Kidney epithelial cell (primary cell): ENCODE results near the gene CFAP107. TPM values are rescaled to one million over a fixed set of nuclear protein-coding genes. Genes with fewer than 3 reads are reported as not detected.

Source experiments
- DNase-seq: peaks from one replicate; pipeline ENCODE4 v3.0.0-alpha.2; 2010; ENCODE audit warnings: low read depth
- H3K27me3 ChIP-seq: 2 replicates; pipeline ENCODE4 v1.6.0; 2011; ENCODE audit warnings: low read length; ENCODE audit not compliant: control insufficient read depth, insufficient read depth
- H3K36me3 ChIP-seq: 2 replicates; pipeline ENCODE4 v1.5.1; 2011; ENCODE audit warnings: low read length; ENCODE audit not compliant: control insufficient read depth, insufficient read depth
- H3K4me3 ChIP-seq: 2 replicates; pipeline ENCODE4 v1.5.1; 2011; ENCODE audit warnings: low read depth, mild to moderate bottlenecking, control low read depth, low read length
- total RNA-seq: library from RNA; depleted of rRNA; stranded (reverse); fragments of >200 nt; gene quantifications from 2 replicates; pipeline ENCODE4 v1.2.3, GENCODE V29; 2015
- TF ChIP-seq, protein P1 (sequence below): IDR thresholded peaks from 2 replicates; pipeline ENCODE4 v1.5.1; 2011; ENCODE audit warnings: mild to moderate bottlenecking, moderate library complexity, low read length, control low read depth, inconsistent platforms; ENCODE audit not compliant: insufficient read depth, poor library complexity, severe bottlenecking

Gene CFAP107
- total RNA-seq, 1 donor from 2014 or later = not detected

DNA sequence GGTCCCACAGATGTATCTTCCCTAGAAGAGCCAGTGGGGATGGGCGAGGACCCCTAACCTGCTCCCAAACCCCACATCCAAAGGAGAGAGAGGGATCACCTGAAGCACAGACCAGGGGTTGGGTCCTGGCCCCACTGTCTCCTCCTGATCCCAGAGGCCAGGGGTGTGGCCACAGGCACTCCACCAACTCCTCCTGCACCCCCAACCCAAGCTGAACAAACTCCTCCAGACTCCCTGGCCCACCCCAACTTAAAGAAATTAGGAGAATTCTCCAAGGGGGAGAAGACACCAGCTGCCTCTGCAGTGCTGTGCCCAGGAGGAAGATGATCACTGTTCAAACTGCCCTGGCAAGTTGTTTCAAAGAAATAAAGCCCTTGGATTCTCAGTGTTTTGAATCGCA lies 23.0 kb downstream of the CFAP107 start:
- Histone ChIP-seq H3K27me3 (no peaks in the 10 kb centered on the region), H3K36me3 (no peaks in the 10 kb centered on the region), H3K4me3 (no peak overlapping the region)
- TF ChIP-seq, protein P1, sequence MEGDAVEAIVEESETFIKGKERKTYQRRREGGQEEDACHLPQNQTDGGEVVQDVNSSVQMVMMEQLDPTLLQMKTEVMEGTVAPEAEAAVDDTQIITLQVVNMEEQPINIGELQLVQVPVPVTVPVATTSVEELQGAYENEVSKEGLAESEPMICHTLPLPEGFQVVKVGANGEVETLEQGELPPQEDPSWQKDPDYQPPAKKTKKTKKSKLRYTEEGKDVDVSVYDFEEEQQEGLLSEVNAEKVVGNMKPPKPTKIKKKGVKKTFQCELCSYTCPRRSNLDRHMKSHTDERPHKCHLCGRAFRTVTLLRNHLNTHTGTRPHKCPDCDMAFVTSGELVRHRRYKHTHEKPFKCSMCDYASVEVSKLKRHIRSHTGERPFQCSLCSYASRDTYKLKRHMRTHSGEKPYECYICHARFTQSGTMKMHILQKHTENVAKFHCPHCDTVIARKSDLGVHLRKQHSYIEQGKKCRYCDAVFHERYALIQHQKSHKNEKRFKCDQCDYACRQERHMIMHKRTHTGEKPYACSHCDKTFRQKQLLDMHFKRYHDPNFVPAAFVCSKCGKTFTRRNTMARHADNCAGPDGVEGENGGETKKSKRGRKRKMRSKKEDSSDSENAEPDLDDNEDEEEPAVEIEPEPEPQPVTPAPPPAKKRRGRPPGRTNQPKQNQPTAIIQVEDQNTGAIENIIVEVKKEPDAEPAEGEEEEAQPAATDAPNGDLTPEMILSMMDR = no peak
- no peak for DNase-seq

DNA sequence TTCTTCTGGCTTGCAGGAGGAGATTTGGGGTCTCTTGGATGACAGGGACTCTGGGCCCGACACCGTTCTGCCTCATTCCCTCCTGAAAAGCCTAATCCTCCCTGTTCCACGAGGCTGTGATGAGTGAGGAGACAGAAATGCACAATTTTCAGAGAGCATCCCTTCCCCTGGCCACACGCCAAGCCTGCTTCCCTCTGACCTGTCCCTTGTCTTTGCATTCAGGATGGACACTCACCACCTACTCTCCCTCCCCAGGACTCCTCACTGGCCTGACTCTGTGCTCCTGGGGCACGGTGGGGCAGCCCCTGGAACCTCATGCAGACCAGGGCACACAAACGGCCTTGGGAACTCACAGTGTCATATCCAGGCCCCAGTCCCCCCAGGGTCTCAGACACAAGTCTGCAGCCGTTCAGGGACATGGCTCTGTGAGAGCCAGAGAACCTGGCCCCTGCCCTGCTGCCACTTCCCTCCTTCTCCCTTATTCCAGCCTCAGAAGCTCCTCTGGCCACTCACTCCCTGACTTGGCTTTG lies 24.0 kb downstream of the CFAP107 start:
- H3K4me3 ChIP-seq = no peak overlapping the region
- H3K27me3 ChIP-seq = no peaks in the 10 kb centered on the region
- DNase-seq = no peak
- TF ChIP-seq, protein P1 = no peak
- H3K36me3 ChIP-seq = no peaks in the 10 kb centered on the region

DNA sequence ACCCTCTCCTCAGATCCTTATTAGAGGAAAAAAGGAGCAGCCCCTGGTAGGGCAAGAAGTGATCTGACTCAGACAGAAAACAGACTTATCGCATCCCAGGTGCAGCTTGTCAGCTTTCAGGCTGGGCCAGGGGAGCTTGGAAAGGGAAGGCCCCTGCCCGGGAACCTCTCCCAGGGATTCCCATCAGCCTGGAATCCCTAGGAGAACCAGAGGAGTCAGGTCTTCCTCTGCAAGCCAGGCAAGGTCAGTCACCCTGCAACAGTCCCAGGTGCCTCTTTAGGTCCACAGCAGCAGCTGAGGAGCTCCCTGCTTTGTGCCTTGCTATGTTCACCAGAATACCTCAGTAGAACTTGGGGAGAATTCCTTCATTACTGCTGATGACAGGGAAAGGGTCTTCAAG lies 24.6 kb downstream of the CFAP107 start:
- no peak overlapping the region for H3K4me3 ChIP-seq
- no peaks in the 10 kb centered on the region for H3K27me3 ChIP-seq
- no peak for DNase-seq
- no peaks in the 10 kb centered on the region for H3K36me3 ChIP-seq
- TF ChIP-seq, protein P1 = no peak

DNA sequence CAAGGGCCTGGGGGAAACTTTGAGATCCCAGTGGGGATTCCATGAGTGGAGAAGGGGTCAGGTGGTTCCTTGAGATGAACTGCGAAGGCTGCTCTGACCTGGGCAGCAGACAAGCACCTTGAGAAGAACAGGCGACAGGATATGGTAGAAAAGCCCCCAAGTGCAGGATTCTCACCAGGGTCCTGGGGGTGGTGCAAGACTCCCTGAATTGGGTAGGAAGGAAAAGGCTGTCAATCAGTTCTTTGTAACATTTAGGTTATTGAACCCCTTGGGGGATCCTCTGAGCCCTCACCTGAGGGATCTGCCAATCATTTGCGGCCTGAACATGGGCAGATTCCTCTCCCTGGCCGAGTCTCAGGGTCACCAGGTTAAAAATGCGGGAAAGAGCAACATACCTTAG lies 25.2 kb downstream of the CFAP107 start:
- TF ChIP-seq, protein P1 = no peak
- Histone ChIP-seq H3K36me3 (no peaks in the 10 kb centered on the region), H3K27me3 (no peaks in the 10 kb centered on the region), H3K4me3 (no peak overlapping the region)
- DNase-seq = no peak

DNA sequence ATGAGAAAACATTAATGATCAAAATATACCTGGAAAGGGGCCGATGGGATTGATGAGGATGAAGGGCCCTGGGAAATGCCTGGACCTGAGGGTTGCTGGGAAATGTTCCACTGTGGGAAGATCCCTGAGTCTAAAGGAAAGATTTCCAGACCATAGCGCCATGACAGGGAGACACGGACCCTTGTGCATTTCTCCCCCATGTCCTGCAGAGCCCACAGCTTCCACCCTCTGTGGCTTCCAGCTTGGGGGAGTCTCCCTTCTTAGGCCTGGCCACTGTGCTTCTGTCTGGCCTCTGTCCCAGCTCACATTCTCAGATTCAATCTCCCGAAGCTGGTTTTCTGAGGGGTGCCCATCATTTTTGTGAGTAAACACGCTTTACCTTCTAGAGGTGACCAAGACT lies 26.5 kb downstream of the CFAP107 start:
- TF ChIP-seq, protein P1 = no peak
- H3K4me3 ChIP-seq = no peak overlapping the region
- no peaks in the 10 kb centered on the region for H3K36me3 ChIP-seq
- no peaks in the 10 kb centered on the region for H3K27me3 ChIP-seq
- no peak for DNase-seq

DNA sequence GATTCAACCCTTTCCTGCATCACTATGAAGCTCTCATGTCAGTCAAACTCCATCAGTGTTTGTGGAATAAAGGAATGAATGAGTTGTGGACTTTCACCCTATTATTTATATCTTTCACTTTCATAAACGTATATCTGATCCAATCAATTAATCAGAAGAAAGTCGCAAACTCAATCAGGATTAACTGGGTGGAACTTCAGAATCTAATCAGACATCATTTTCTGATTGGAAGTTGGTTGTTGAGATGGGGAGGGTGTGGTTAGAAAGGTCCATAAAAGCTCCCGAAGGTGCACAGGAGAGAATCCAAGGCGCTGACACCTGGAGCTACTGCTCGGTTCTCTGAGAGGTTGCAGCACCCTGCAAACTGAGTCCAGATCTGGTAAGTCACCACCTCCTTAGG lies 27.4 kb downstream of the CFAP107 start, which contains the start of gene PRAMEF12:
TSS of gene PRAMEF12 (plus strand) at position 301 of the 400 bp plus-strand sequence. CDS start 1,130 bp downstream, outside the sequence.
- Histone ChIP-seq H3K4me3 (no peak within 1 kb of the TSS), H3K36me3 (no peaks in the 10 kb centered on the region), H3K27me3 (no peaks in the 10 kb centered on the region)
- no peak for DNase-seq
- TF ChIP-seq, protein P1 = no peak
